Stimulated activated CD4-positive, alpha-beta T cell treated with anti-CD3 and anti-CD28 coated beads, Interleukin-1b, Interleukin-23, amount 100 ng/mL, for 1 hour (primary cell): ENCODE measurements around the gene SLC7A10.

Experiments
- DNase-seq, 2 donors: peaks; one replicate each; pipeline ENCODE4 v3.0.0-alpha.2; 2020; ENCODE audit warnings: low read depth in 2 of 2

SLC7A10 gene

GRCh38 chr19:33225458-33225926, at the start of gene SLC7A10:
TSS of gene SLC7A10 (minus strand) at chr19:33225850. CDS start at chr19:33225703, 147 bp downstream.
- DNase-seq, result no peak

- DNase-seq, result no peak
These were observed 49.3 kb upstream of the SLC7A10 start for GRCh38 chr19:33274663-33275558.

- DNase-seq, result peak in 1 of 2 donors; percentile 27
These were observed 48.4 kb upstream of the SLC7A10 start for GRCh38 chr19:33273881-33274662.

GRCh38 chr19:33273065-33273736, 47.6 kb upstream of the SLC7A10 start:
- DNase-seq, result no peak

GRCh38 chr19:33271246-33272021, 45.8 kb upstream of the SLC7A10 start:
- no peak for DNase-seq

- DNase-seq, result no peak
These were observed 45.1 kb upstream of the SLC7A10 start for GRCh38 chr19:33270769-33271168.

GRCh38 chr19:33269016-33269415, 43.4 kb upstream of the SLC7A10 start:
- no peak for DNase-seq

GRCh38 chr19:33268162-33268991, 42.7 kb upstream of the SLC7A10 start:
- no peak for DNase-seq

GRCh38 chr19:33267706-33268105, 42.1 kb upstream of the SLC7A10 start:
- no peak for DNase-seq

GRCh38 chr19:33266974-33267484, 41.4 kb upstream of the SLC7A10 start:
- DNase-seq, result no peak

GRCh38 chr19:33264881-33265445, 39.3 kb upstream of the SLC7A10 start:
- DNase-seq, result no peak

- no peak for DNase-seq
These were observed 37.8 kb upstream of the SLC7A10 start for GRCh38 chr19:33263325-33264023.

- DNase-seq, result no peak
These were observed 36.0 kb upstream of the SLC7A10 start for GRCh38 chr19:33261511-33262189.

- DNase-seq, result no peak
These were observed 35.2 kb upstream of the SLC7A10 start for GRCh38 chr19:33260628-33261418.

GRCh38 chr19:33259539-33259938, 33.9 kb upstream of the SLC7A10 start:
- no peak for DNase-seq

- no peak for DNase-seq
These were observed 32.2 kb upstream of the SLC7A10 start for GRCh38 chr19:33257828-33258227.

- no peak for DNase-seq
These were observed 30.6 kb upstream of the SLC7A10 start for GRCh38 chr19:33256261-33256660.

GRCh38 chr19:33255781-33256180, 30.1 kb upstream of the SLC7A10 start:
- no peak for DNase-seq
